ENCODE data around the gene SLC4A1.
A peak's percentile ranks its signal among the peaks of the same experiment; 100 is the strongest.

Gene SLC4A1

DNA sequence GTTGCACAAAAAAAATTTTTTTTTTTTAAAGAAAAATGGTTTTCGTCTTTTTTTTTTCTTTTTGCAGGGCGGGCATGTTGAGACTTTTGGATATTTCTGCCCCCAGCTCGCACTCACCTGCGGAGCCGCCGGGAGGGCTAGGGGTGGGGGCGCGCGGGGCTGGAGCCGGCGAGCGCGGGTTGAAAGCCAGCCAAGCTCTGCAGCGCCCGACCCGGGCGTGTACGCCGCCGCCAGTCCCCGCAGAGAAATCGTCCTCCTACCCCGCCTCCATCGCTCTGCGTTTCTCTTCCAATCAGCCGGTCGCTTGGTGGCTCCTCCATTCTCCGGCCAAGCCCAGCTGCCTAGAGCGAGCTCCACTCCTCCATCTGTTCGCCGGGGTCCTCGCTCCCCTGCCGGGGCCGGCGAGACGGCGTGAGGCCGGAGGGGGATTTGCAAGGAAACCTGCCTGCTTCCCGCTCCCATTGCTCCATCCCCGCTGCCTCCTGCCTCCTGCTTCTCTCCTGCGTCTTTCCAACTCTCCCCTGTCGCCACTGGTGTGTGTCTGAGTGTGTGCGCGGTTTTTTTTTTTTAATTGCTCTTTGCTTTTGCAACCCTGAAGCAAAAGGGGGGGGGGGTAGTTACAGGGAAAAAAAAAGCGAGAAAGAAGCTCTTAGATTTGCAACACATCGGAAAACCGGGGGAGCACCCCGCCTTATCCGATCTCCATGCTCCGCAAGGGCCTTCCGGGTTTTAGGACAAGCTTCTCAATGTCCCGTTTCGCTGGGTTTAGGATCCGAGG, 46.7 kb downstream of the SLC4A1 start:
- no peak for DNase-seq (ENCODE audit: low read depth, low spot score)

DNA sequence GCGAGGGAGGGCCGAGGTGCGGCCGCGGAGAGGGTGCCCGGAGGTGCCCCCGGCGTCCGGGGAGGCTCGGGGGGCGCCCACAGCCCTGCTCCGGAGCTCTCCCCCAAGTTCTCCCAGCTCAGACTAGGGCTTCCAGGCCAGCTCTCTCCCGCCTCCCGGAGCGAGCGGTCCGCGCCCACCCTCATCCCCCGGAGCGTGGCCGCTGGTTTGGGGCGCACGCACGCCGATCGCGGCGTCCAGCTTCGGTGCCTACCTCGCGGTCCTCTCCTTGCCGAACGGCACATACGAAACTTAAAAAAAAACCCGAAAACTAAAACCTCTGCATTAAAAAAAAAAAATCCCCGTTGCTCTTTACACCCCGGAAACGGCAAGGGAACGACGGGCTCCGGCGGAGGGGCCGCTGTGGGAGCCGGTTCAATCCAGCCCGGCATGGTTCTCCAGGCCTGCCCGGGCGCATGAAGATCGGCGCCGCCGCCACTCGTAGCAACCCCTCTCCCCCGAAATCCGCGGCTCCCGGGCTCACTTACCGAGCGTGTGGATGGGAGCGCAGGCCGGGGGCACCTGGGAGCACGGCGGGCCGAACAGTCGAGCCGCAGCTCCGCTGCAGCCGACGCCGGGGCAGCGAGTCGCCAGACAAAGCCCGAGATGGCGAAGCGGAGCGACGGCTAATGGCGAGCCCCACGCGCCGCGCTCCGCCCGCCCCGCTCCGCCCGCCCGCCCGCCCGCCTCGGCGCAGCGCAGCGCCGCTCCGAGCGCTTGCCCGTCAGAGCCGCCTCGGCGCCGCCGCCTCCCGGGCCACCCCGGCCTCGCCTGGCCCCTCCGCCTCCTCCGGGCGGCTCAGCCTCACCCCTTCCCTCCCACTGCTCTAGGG, 47.5 kb downstream of the SLC4A1 start:
- no peak for DNase-seq (ENCODE audit: low read depth, low spot score)

DNA sequence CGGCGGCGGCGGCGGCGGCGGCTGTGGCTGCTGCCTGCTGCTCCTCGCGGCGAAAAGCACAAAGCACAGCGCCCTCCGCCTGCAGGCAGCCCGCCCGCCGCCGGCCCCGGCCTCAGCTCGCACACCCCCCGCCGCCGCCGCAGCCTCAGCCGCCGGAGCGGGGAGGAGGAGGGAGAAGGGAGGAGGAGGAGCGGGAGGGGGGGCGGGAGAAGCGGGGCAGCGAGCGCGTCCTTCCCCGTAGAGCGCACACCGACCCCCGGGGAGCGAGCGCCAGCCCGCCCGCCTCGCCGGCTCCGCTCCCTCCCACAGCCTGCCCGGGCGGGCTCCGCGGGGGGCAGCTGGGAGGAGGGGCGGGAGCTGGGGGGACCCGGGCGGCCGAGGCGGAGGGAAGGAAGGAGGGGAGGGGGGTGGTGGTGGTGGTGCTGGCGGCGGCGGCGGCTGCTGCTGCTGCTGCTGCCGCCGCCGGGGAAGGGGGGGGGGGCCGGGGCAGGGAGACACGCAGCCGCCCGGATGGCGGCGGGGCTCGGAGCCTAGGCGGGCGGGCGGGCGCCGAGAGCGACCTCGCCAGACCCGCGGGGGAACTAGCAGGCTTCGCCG, 48.2 kb downstream of the SLC4A1 start, which contains the start of gene UBTF:
Gene UBTF, minus strand, starts transcription at position 60 of the 597 bp plus-strand sequence. CDS start 1,446 bp downstream, outside the sequence.
- DNase-seq (ENCODE audit: low read depth, low spot score), result no peak

DNA sequence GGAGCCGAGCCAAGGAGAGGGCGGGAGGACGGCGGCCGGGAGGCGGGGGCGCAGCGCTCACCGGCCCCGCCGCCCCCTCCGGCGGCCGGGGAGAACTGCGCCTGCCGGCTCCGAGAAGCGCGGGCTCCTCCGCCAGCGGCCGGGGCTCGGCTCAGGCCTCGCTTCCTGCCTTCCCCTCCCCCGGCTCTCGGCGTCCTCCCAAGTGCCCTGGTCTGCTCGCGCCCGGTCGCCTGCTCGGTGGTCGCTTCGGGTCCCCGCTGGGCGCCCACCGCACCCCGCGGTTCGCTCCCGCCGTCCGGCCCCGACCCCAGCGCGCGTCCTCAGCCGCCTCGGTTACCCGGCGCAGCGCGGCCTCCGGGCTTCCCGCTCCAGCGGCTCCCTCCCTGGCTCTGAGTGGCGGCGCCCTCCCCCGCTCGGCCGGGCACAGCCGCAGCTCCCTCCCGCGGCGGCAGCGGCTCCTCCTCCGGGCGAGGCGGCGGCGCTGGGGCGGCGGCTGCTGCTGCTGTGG, 48.8 kb downstream of the SLC4A1 start:
- DNase-seq (ENCODE audit: low read depth, low spot score), result no peak

DNA sequence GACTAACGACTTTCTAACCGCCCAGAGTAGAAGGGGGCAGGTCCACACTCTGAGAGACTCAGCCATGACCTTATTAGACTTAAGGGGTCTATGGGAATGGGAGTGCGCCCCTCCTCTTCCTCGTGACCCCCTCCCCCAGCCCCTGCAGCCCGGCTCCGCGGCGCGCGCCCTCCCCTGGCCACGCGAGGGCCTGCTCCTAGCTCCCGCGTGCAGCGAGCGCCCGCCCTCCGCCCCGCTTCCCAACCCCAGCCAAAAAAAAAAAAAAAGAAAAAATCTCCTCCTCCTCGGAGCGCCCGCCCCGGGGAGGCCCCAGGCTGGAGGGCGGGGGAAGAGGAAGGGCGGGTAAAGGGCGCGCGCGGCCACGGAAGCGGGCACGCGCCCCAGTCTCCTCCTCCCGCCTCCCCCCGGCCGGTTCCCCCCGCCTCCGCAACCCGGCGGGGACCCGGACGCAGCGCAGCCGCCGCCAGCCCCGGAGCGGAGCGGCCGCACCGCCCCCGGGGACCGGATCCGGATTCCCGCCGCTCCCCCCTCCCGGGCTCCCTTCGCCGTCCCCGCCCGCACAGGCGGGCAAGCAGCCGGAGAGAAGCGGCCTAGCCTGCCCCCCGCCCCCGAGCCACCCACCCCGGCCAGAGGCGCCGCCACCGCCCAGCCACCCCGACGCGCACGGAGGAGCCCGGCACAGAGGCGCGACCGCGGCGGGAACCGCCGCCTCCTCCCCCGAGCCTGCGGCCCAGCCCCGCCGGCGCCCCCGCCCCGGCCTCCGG, 49.4 kb downstream of the SLC4A1 start:
- DNase-seq (ENCODE audit: low read depth, low spot score), result peak; percentile 69

DNA sequence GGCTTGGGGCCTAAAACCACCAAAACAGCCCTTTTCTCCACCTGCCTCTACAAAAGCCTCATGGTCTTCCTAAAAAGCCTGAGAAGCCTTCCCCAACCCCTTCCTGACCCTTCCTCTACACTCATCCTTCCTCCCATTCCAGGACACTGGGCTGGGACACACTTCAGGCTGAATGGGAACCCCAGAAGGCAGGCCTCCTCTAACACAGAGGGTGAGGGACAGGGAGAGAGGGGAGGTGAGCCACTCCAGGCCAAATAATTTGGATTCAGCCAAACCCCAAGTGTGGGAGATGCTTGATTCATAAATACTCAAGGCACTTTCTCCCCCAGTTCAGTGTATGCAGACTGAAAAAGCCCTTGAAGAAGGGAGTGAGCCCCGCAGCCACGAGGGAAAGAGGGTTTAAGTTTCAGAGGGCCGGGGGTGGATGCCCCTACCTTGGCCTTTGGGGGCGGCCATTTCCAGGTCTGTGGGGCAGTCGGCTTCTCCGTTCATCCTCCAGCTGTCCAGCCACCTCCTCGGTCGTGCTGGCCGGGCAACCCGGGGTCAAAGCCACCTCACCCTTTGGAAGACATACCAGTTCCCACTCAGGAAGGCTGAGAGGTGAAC, 50.1 kb downstream of the SLC4A1 start:
- no peak for DNase-seq (ENCODE audit: low read depth, low spot score)

DNA sequence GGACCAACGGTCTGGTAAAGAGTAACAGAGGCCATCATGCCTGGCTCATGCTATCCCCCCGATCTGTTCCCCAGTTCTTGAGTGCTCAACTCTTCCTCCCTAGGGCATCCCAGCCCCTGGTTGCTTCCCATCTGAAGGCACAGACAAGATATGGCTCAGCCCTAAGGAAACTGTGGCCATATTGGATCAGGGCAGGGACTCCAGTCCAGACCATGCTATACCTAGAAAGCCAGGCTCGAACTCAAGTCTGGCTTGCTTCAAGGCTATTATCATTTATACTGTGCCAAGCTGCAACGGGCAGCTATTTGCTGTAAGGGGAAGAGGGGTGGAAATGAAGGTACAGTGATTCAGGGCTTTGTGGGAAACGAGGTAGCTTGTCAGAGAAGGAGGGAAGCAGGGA, 51.2 kb downstream of the SLC4A1 start:
- DNase-seq (ENCODE audit: low read depth, low spot score), result no peak

DNA sequence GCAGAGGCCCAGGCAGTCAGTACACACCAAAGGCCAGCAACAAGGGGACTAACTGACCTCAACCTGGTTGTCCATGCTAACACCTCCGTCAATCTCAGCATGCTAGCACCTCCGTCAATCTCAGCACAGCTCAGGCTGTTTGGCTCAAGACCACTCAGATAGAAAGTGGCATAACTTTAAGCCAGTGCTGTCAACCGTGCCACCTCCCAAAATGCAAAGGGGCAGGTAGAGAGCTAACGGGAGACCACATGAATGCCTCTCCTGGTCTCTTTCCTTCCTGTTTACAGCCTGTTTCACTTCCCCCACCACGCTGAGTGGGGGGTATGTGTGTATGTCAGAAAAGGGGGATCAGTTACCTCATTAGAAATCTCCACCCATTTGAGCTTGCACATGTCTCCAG, 51.8 kb downstream of the SLC4A1 start:
- no peak for DNase-seq (ENCODE audit: low read depth, low spot score)

DNA sequence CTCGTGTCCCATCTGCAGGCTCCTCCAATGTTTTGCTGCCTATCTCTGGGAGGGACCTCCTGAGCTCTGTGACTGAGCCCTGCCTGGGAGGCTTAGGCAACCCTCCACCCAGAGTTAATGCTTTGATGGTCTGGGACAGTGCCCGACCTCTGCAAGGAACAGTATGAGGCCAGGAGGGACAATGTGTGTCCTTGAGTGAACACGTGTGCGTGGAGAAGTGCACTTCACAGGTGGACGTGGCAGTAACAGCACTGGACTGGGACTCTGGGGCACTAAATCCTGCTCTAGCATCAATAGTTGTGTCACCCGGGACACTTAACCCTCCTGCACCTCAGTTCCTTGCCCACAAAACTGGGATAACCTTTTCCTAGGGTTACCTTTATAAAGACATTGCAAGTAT, 53.0 kb downstream of the SLC4A1 start:
- DNase-seq (ENCODE audit: low read depth, low spot score), result no peak

DNA sequence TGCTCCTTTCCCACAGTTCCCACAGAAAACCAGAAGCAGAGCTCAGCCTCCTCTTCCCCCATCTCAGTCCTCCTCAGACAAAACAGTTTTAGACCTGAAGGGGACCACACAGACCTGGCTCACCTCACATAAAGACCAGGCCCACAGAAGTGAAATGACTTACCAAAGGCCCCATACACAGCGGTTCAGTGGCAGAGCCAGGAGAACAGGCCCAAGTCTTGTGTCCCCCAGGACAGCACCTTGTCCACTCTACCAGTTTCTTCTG, 53.8 kb downstream of the SLC4A1 start:
- DNase-seq (ENCODE audit: low read depth, low spot score), result no peak

DNA sequence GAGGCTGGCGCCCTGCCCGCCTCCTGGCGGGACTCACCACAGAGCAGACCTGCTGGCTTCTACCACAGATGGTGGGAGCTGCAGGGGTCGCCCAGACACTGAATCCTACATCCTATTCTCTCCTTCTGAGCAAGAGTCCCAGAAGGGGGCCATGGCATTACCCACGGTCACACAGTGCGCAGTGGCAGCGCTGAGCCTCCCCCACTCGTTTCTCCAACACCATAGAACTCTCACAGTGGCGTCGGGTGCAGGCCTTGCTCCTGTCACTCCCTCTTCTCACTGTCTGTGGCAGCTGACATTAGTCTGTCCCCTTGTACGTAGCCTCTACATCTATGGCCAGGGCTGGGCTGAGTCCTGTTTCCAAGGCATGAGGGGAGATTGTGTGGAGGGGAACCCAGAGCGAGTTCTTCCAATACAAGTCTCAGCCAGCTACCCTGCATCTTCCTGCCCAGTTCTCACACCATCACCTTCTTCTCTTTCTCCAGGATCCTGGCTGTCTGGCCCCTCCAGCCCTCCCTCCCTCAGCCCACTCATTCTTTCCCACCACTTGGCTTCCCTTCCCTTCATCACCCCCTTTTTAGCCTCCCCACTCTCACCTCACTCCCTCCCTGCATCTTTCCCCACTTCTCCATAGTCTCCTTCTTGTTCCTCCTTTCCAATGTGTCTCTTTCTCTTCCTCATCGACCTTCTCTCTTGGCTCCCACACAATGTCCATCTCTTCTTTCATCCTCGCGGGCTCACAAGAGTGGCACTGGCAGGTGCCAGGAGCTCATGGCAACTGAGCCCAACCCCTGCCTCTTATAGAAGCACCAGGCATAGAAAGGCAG, 54.3 kb downstream of the SLC4A1 start:
- DNase-seq (ENCODE audit: low read depth, low spot score), result no peak

DNA sequence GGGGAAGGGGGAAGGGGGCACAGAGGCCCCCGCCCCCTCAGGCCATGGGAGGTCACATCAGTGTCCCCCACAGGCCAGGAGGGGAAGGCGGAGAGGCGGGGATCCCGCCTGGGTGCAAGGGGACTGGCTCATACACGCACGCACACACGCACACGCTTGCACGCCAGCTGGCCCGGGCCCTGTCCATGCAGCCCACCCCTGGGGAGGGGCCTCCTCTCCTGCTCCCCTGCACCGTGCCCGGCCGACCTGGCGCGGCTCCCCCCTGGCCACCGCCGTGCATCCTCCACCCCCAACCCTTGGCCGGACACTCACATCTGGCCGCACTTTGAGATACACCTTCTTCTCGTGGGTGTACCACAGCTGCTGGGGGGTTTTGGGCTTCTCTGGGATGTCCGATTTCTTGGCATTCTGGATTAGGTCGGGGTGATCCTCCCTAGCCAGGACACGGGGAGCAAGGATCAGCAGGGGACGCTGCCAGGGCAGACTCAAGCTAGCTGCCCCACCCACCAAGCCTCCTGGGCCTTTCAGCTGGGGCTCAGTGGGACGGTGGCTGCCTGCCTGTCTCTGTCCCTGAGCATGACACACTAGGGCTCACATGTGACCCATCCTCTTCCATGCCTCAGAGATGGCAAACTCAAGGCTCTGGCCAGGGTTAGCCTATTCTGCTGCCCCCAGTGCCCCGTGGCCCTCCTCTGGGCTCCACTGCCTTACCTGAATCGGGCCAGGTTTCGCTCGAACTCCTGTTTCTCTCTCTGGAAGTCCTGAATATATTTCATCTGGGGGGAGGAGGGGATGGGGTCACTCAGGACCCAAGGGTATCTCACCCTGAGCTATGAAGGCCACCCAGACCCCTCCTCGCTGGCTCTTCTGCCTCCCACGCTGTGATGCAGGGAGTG, 55.2 kb downstream of the SLC4A1 start:
- no peak for DNase-seq (ENCODE audit: low read depth, low spot score)

DNA sequence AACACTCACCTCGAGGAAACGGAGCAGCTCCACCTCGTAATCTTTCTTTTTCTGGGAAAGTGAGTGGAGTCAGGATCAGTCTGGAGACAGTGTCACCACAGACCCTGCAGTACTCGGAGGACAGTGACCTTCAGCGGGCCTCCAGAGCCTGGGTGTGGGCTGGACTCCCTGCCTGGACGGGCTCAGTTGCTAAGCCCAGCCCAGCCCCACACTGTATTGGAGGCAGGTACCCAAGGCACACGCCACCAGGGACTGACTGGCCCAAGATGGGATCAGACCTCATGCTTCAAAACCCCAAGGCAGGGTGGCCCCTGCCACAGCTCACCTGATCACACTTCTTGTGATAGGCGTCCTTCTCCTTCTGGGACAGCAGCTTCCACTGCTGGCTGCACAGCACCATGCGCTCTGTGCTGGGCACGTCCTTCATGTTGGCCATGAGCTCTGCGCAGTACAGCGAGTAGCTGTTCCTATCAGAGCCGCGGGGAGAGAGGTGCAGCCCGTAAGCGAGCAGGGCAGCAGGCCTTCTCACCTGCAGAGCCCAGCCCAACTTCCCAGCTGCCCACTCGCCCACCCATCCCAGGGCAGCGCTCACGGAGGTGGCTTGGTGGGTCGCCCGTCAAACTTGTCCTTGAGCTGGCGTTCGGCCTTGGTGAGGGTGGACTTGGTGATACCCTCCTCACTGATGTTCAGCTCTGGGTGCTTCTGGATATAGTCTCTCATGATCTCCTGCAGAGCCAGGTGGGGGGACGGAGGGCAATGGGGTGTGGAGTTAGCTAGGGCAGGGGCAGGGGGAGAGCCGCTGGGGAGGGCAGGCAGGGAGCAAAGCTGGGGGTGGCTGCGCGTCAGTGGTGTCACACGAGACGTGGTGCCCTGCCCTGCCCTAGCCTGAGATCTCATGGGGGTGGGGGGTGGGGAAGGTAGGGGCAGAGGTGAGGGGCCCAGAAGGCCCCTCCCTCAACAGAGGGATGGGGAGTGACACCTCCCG, 56.4 kb downstream of the SLC4A1 start:
- no peak for DNase-seq (ENCODE audit: low read depth, low spot score)

DNA sequence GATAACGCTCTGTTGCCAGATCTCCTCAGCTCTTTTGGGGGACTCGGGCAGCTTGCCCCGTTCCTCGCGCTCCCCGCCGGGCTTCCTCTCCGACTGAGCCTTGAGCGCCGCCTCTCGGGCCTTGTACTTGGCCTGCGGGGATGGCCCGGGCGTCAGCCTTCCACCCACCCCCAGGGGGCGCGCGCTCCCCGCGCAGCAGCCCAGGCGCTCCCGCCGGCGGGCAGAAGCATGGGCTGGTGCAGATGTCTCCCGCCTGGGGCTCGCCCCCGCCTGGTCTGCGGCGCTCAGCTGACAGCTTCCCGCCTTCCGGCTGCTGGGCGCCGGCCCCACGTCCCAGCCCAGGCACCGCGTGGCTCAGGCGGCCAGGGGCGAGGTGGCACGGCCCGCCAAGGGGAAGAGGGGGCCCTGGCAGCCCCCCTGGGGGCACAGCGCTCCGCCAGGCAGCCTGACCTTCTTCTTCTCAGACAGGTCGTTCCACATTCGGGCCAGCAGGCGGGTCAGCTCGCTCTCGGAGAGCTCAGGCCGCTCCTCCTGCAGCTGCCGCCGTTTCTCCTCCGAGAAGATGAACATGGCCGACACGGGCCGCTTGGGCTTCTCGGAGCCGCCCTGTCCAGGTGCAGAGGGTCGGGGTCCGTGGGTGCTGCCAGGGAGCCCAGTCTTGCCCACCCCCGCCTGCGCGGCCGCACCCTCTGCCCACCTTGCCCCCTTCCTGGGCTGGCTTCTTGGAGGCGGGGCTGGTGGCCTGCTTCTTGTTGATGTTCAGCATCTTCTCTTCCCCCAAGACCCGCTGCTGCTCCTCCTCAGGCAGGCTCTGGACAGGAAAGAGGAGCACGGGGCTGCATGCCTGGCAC, 57.4 kb downstream of the SLC4A1 start:
- no peak for DNase-seq (ENCODE audit: low read depth, low spot score)

DNA sequence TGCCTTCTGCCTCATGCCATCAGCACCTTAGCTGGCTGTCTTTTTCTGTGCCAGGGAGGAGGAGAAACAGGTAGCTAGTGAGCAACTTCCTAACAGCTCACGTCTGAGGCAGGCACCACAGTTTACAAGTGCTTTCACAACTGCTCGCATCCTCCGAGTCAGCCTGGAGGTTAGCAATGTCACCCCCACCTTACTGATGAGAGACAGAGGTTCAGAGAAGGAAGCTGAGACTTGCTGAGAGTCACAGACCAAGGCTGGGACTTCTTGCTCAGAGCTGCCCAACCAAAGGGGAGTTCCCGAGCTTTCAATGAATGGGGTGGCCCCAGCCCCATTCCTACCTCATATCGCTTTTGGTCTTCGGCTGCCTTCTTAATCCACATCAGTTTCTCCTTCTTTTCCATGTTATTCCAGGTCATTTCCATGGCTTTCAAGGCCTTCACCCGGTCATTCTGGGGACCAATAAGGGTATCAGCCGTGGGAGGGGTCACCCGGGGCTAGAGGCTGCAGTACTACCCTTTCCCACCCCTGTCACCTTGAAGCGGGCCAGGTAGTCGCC, 58.1 kb downstream of the SLC4A1 start:
- no peak for DNase-seq (ENCODE audit: low read depth, low spot score)

DNA sequence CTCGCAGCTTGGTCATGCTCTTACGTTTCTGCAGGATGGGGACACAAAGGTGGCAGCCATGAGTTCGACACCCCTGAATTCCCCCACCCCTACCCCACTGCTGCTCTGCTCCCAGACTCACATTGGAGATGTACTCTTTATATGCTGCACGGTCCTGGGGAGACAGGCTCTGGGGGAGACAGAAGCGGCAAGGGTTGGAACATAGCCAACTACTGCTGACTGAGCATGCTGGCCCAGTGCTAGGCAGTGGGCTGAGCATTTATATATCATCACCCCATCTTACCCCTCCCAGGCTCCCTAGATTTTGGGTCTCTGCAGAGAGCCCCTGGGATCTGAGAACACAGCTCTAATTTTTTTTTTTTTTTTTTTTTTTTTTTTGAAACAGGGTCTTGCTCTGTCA, 60.2 kb downstream of the SLC4A1 start:
- DNase-seq (ENCODE audit: low read depth, low spot score), result no peak

DNA sequence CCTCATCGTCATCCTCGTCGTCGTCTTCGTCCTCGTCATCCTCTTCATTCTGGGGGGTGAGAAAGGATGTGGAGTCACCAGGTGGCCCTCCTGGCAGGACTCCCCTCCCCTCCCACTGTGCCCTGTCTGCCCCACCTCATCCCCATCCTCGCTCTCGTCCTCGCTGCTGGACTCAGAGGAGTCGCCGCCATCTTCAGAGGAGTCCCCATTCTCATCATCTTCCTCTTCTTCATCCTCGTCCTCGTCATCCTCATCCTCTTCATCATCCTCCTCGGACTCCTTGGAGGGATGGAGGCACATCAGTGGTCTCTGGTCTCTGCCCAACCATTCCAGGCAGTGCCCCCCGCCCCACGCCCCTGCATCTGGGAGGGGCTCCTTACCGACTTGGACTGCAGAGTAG, 60.6 kb downstream of the SLC4A1 start:
- no peak for DNase-seq (ENCODE audit: low read depth, low spot score)
